Measurements from ENCODE around the gene C2CD2.

The C2CD2 gene

DNA sequence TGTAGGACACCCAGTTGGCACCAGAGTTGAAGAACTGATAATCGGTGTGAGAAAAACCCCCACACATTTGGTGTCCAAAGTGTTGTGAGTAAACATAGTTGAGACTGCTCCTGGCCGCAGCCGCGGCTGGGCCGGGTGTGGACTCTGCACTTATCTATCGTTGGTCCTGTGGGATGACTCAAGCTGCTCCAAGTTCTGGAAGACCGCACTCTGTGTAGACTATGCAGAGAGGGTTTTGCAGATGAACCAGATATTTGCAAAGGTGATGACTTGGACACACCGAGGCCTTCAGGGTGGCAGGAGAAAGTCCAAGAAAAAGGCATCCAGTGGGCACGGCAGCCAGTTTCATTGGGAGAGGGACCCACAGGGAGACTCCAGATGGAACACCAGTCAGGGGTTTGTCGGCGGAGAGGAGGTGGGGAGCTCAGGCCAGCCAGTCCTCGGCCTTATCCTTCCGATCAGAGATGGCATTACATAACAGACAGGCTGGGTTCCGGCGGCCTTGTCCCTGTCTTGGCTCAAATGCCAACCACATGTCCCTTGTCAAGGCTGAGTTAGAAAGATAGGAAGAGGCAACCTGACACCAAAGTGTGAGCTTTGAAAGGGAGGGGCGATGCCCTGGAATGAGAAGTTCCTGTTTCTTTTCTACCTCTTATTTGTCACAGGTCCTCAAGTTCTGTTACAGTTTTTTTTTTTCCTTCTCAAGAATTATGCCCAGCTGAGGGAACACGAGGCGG is 21.1 kb downstream of the C2CD2 start:
- TF ChIP-seq EZH2phosphoT487 (IDR thresholded peaks at IDR 0.05; ENCODE audit: borderline replicate concordance, low read length) = no peak
- Histone ChIP-seq H3F3A (ENCODE audit: control insufficient read depth, insufficient read depth) (peaks cover 13% of the 10 kb centered on the region), H3K27ac (ENCODE audit: low read depth, low read length) (no peak overlapping the region), H3K9me3 (ENCODE audit: control insufficient read depth, insufficient read depth, low read length) (no peaks in the 10 kb centered on the region), H3K9me2 (replicated peaks; ENCODE audit: control insufficient read depth, low read length) (no peaks in the 10 kb centered on the region), H3K4me3 (ENCODE audit: low read length) (no peak overlapping the region), H3K36me3 (ENCODE audit: control insufficient read depth, low read length) (no peaks in the 10 kb centered on the region; the same call in 1 of the 2 replicates), H3K4me1 (ENCODE audit: control insufficient read depth, low read length) (peaks cover 52% of the 10 kb centered on the region), H3K27me3 (ENCODE audit: control insufficient read depth, low read length) (no peaks in the 10 kb centered on the region), H3K4me2 (ENCODE audit: low read length) (peak overlapping the region; percentile 12; the same call in 1 of the 2 replicates), H3K79me2 (ENCODE audit: control insufficient read depth, low read length) (no peaks in the 10 kb centered on the region), H4K20me1 (ENCODE audit: control insufficient read depth, insufficient read depth, low read depth, low read length) (no peaks in the 10 kb centered on the region)

DNA sequence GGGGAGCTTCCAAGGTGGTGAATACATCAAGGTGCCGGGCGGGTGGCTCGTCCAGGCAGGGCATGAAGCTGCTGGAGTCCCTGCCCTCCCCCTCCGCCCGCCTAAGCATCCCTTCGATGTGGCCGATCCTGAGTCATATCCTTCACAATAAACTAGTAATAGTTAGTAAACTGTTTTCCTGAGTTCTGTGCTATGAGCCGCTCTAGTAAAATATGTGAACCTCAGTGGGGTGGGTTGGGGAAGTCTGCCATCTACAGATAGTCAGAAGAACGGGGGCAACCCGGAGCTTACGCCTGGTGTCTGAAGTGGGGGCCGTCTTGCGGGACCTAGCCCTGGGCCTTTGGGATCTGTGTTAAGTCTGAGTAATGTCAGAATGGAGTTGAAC is 21.6 kb downstream of the C2CD2 start:
- Histone ChIP-seq H3K36me3 (ENCODE audit: control insufficient read depth, low read length) (no peaks in the 10 kb centered on the region; the same call in 1 of the 2 replicates), H3K9me2 (replicated peaks; ENCODE audit: control insufficient read depth, low read length) (no peaks in the 10 kb centered on the region), H3K9me3 (ENCODE audit: control insufficient read depth, insufficient read depth, low read length) (no peaks in the 10 kb centered on the region), H3K4me1 (ENCODE audit: control insufficient read depth, low read length) (peaks cover 58% of the 10 kb centered on the region), H3F3A (ENCODE audit: control insufficient read depth, insufficient read depth) (peaks cover 14% of the 10 kb centered on the region), H3K4me3 (ENCODE audit: low read length) (no peak overlapping the region), H3K27ac (ENCODE audit: low read depth, low read length) (no peak overlapping the region), H3K27me3 (ENCODE audit: control insufficient read depth, low read length) (no peaks in the 10 kb centered on the region), H4K20me1 (ENCODE audit: control insufficient read depth, insufficient read depth, low read depth, low read length) (no peaks in the 10 kb centered on the region), H3K4me2 (ENCODE audit: low read length) (no peak overlapping the region), H3K79me2 (ENCODE audit: control insufficient read depth, low read length) (no peaks in the 10 kb centered on the region)
- TF ChIP-seq, protein P1, sequence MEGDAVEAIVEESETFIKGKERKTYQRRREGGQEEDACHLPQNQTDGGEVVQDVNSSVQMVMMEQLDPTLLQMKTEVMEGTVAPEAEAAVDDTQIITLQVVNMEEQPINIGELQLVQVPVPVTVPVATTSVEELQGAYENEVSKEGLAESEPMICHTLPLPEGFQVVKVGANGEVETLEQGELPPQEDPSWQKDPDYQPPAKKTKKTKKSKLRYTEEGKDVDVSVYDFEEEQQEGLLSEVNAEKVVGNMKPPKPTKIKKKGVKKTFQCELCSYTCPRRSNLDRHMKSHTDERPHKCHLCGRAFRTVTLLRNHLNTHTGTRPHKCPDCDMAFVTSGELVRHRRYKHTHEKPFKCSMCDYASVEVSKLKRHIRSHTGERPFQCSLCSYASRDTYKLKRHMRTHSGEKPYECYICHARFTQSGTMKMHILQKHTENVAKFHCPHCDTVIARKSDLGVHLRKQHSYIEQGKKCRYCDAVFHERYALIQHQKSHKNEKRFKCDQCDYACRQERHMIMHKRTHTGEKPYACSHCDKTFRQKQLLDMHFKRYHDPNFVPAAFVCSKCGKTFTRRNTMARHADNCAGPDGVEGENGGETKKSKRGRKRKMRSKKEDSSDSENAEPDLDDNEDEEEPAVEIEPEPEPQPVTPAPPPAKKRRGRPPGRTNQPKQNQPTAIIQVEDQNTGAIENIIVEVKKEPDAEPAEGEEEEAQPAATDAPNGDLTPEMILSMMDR (IDR thresholded peaks at IDR 0.05; ENCODE audit: low read depth, low read length, poor library complexity, severe bottlenecking) = no peak
- TF ChIP-seq EZH2phosphoT487 (IDR thresholded peaks at IDR 0.05; ENCODE audit: borderline replicate concordance, low read length) = no peak

DNA sequence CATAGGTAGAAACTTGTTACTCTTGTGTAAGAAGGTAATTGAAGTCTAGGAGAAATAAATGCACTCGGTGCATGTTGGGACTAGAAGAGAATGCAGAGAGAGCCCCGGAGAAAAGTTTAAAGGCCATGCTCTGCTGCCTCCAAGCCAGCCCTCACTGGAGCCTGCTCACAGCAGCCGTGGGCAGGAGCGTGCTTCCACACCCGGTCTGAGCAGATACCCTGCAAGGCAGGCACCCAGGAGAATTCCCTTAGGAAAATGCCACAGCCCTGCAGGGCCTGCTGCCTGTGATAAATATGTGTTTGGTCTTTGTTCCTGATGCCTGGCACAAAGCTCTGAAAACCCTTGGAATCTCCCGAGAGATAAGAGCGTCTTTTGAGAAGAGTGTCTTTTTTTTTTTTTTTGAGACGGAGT is 22.8 kb downstream of the C2CD2 start:
- Histone ChIP-seq H3K4me1 (ENCODE audit: control insufficient read depth, low read length) (peaks cover 69% of the 10 kb centered on the region), H3K4me2 (ENCODE audit: low read length) (peak overlapping the region; percentile 84), H4K20me1 (ENCODE audit: control insufficient read depth, insufficient read depth, low read depth, low read length) (no peaks in the 10 kb centered on the region), H3K9me3 (ENCODE audit: control insufficient read depth, insufficient read depth, low read length) (no peaks in the 10 kb centered on the region), H3K9me2 (replicated peaks; ENCODE audit: control insufficient read depth, low read length) (no peaks in the 10 kb centered on the region), H3K36me3 (ENCODE audit: control insufficient read depth, low read length) (no peaks in the 10 kb centered on the region; the same call in 1 of the 2 replicates), H3K27ac (ENCODE audit: low read depth, low read length) (peak overlapping the region; percentile 93), H3K79me2 (ENCODE audit: control insufficient read depth, low read length) (peaks cover 3% of the 10 kb centered on the region; the same call in 1 of the 2 replicates), H3F3A (ENCODE audit: control insufficient read depth, insufficient read depth) (peaks cover 24% of the 10 kb centered on the region), H3K27me3 (ENCODE audit: control insufficient read depth, low read length) (no peaks in the 10 kb centered on the region), H3K4me3 (ENCODE audit: low read length) (peak overlapping the region; percentile 28; the same call in 1 of the 2 replicates)
- TF ChIP-seq EZH2phosphoT487 (IDR thresholded peaks at IDR 0.05; ENCODE audit: borderline replicate concordance, low read length) = no peak
- TF ChIP-seq, protein P1 (IDR thresholded peaks at IDR 0.05; ENCODE audit: low read depth, low read length, poor library complexity, severe bottlenecking) = no peak

DNA sequence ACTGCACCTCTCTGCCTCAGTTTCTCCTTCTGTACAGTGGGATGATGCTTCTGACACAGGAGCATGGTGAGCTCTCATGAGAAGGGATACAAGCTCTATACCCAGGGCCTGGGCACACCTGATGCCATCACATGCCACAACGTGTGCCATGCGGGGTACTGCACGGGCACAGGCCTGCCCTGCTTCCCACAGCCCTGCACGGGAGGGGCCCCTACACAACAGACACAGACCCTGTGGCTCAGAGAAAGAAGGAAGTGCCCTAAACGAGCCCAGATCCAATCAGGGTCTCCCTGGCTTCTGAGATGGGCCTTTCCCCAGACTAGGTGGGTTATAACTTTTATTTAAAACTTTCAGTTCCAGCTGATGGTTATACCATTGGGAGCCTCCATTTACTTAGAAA is 24.6 kb downstream of the C2CD2 start:
- Histone ChIP-seq H3K4me3 (ENCODE audit: low read length) (peak overlapping the region; percentile 79), H3K9me2 (replicated peaks; ENCODE audit: control insufficient read depth, low read length) (no peaks in the 10 kb centered on the region), H3K27me3 (ENCODE audit: control insufficient read depth, low read length) (no peaks in the 10 kb centered on the region), H3K79me2 (ENCODE audit: control insufficient read depth, low read length) (peaks cover 19% of the 10 kb centered on the region), H3K36me3 (ENCODE audit: control insufficient read depth, low read length) (no peaks in the 10 kb centered on the region; the same call in 1 of the 2 replicates), H3F3A (ENCODE audit: control insufficient read depth, insufficient read depth) (peaks cover 29% of the 10 kb centered on the region), H3K27ac (ENCODE audit: low read depth, low read length) (peak overlapping the region; percentile 93), H3K4me1 (ENCODE audit: control insufficient read depth, low read length) (peaks cover 87% of the 10 kb centered on the region), H3K9me3 (ENCODE audit: control insufficient read depth, insufficient read depth, low read length) (no peaks in the 10 kb centered on the region), H3K4me2 (ENCODE audit: low read length) (peak overlapping the region; percentile 84), H4K20me1 (ENCODE audit: control insufficient read depth, insufficient read depth, low read depth, low read length) (no peaks in the 10 kb centered on the region)
- TF ChIP-seq EZH2phosphoT487 (IDR thresholded peaks at IDR 0.05; ENCODE audit: borderline replicate concordance, low read length) = no peak
